Ascending aorta (tissue), 2 donors: Measurements from ENCODE around the gene OR6B2. TPM values are rescaled to one million over a fixed set of nuclear protein-coding genes. Genes with fewer than 3 reads are reported as not detected.
"Not testable (repeated sequence)": the region's sequence is repeated elsewhere in the genome, so short reads cannot be mapped to it uniquely, and the experiment has no call there.

Experiments
- DNase-seq, 2 donors: peaks; one replicate each; pipeline ENCODE4 v3.0.0-alpha.2; 2019; ENCODE audit warnings: low spot score in 2 of 2
- H3K27ac ChIP-seq, 2 donors: fragments of 200-600 bp; sonication (generic); one replicate each; pipeline ENCODE4 v1.5.1; 2016 to 2017; ENCODE audit warnings: mild to moderate bottlenecking in 1 of 2
- H3K27me3 ChIP-seq: fragments of 200-600 bp; sonication (generic); one replicate; pipeline ENCODE4 v1.5.1; 2017
- H3K36me3 ChIP-seq, 2 donors: fragments of 200-600 bp; sonication (generic); one replicate each; pipeline ENCODE4 v1.5.1; 2016
- H3K4me1 ChIP-seq, 2 donors: fragments of 200-600 bp; sonication (generic); one replicate each; pipeline ENCODE4 v1.5.1; 2016 to 2017; ENCODE audit warnings: mild to moderate bottlenecking in 1 of 2
- H3K4me3 ChIP-seq, 2 donors: fragments of 200-600 bp; sonication (generic); one replicate each; pipeline ENCODE4 v1.5.1; 2016 to 2017; ENCODE audit warnings: mild to moderate bottlenecking in 1 of 2
- H3K9me3 ChIP-seq, 2 donors: fragments of 200-600 bp; sonication (generic); one replicate each; pipeline ENCODE4 v1.5.1; 2016
- intact Hi-C: fragments of 100-400 bp; cut with DNase I; formaldehyde crosslinking; loops from one replicate; pipeline ENCODE4 v1.15.1; 2023
- total RNA-seq: library from RNA; depleted of rRNA; stranded (reverse); fragments of >200 nt; gene quantifications from one replicate; pipeline ENCODE4 v1.1.0, GENCODE V29; 2016
- TF ChIP-seq, protein P1 (sequence below), 3 experiments: fragments of 200-600 bp in 2 of 3; fragments of 450-650 bp in 1 of 3; sonication (generic) in 2 of 3; IDR thresholded peaks; one replicate each; pipeline ENCODE4 v1.5.1; 2016 to 2019; ENCODE audit warnings: antibody characterized with exemption in 3 of 3, mild to moderate bottlenecking in 1 of 3, moderate library complexity in 1 of 3

OR6B2 gene
- total RNA-seq, 1 donor from 2014 or later, result not detected

GRCh38 chr2:240048237-240048636, 18.0 kb upstream of the OR6B2 start:
- Histone ChIP-seq H3K4me3 (no peak overlapping the region), H3K27ac (no peak overlapping the region), H3K9me3 (no peaks in the 10 kb centered on the region), H3K36me3 (no peaks in the 10 kb centered on the region), H3K27me3 (no peaks in the 10 kb centered on the region), H3K4me1 (no peaks in the 10 kb centered on the region)
- intact Hi-C loops, result no loop called here
- no peak for DNase-seq
- TF ChIP-seq, protein P1, sequence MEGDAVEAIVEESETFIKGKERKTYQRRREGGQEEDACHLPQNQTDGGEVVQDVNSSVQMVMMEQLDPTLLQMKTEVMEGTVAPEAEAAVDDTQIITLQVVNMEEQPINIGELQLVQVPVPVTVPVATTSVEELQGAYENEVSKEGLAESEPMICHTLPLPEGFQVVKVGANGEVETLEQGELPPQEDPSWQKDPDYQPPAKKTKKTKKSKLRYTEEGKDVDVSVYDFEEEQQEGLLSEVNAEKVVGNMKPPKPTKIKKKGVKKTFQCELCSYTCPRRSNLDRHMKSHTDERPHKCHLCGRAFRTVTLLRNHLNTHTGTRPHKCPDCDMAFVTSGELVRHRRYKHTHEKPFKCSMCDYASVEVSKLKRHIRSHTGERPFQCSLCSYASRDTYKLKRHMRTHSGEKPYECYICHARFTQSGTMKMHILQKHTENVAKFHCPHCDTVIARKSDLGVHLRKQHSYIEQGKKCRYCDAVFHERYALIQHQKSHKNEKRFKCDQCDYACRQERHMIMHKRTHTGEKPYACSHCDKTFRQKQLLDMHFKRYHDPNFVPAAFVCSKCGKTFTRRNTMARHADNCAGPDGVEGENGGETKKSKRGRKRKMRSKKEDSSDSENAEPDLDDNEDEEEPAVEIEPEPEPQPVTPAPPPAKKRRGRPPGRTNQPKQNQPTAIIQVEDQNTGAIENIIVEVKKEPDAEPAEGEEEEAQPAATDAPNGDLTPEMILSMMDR (IDR thresholded peaks at IDR 0.05), result no peak

DNA sequence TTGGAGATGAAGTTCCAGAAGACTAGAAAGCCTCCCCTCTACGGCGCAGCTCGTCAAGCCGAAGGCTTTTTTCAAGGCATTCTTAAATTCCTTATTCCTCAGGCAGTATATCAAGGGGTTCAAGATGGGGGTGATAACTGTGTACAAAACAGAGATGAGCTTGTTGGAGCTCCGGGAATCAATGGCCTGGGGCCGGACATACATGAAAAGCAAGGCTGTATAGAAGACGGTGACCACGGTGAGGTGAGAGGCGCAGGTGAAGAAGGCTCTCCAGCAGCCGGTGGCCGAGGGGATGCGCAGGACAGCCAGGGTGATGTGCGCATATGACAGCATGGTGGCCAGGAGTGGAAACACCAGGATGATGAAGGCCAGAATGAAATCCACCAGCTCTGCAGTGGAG, 14.9 kb upstream of the OR6B2 start:
- Histone ChIP-seq H3K27me3 (no peaks in the 10 kb centered on the region), H3K36me3 (no peaks in the 10 kb centered on the region), H3K27ac (no peak overlapping the region), H3K9me3 (no peaks in the 10 kb centered on the region), H3K4me1 (no peaks in the 10 kb centered on the region), H3K4me3 (no peak overlapping the region)
- no peak for DNase-seq
- intact Hi-C loops, result no loop called here
- TF ChIP-seq, protein P1 (IDR thresholded peaks at IDR 0.05), result no peak

DNA sequence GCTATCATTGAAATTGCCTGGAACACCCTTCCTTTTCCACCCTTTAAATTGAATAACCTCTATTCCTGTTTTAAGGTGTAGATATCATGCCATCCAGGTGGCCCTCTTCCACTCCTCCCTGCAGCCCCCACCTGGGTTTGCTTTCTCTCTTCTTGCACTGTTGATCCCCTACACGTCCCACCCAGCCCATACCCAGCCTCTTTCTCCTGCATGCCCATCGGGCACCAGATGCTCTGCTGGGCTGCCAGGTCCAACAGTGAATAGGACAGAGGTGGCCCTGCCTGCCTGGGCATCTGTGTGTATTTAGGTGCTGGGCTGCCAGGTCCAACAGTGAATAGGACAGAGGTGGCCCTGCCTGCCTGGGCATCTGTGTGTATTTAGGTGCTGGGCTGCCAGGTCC, 13.9 kb upstream of the OR6B2 start:
- H3K4me3 ChIP-seq, DNase-seq, intact Hi-C loops, H3K27me3 ChIP-seq, H3K9me3 ChIP-seq, H3K27ac ChIP-seq, H3K36me3 ChIP-seq, H3K4me1 ChIP-seq: not testable (repeated sequence)

DNA sequence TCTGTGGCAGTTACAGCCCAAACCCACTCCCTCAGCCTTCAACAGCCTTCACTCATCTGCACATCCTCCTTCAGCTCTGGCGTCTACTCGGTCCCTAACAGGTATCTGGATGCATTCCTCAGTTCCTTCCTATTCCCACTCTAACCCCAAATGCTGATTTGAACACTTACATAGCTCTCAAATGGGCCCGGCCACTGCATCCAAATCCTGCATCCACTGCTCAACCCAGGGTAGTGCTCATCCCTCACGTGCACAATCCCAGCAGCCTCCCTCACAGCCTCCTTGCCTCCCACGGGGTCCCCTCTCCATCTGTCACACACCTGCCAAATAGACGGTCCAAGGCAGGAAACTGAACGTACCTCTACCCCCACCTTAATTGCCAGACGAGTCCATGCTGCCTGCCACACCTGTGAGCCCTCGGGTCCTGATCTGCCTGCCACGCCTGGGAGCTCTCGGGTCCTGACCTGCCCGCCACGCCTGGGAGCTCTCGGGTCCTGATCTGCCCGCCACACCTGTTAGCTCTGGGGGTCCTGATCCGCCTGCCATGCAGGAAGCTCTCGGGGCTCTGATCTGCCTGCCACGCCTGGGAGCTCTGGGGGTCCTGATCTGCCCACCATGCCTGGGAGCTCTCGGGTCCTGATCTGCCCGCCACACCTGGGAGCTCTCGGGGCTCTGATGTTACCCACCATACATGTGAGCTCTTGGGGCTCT, 13.2 kb upstream of the OR6B2 start:
- H3K4me3 ChIP-seq, result no peak overlapping the region
- TF ChIP-seq, protein P1 (IDR thresholded peaks at IDR 0.05), result no peak
- no peak overlapping the region for H3K27ac ChIP-seq
- H3K27me3 ChIP-seq, result no peaks in the 10 kb centered on the region
- no peaks in the 10 kb centered on the region for H3K4me1 ChIP-seq
- H3K9me3 ChIP-seq, result no peaks in the 10 kb centered on the region
- H3K36me3 ChIP-seq, result no peaks in the 10 kb centered on the region
- no peak for DNase-seq
- intact Hi-C loops, result no loop called here

DNA sequence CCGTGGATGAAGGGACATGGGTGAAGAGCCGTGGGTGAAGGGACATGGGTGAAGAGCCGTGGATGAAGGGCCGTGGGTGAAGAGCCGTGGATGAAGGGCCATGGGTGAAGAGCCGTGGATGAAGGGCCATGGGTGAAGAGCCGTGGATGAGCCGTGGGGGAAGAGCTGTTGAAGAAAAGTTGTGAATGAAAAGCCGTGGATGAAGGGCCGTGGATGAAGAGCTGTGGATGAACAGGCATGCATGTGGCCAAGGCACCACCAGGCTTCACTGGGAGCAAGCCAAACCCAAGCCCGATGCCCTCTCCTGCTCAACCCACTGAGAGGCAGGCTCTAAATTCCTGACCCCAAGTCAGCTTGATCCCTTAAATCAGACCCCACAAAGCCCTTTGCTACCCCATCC, 12.5 kb upstream of the OR6B2 start:
- no peaks in the 10 kb centered on the region for H3K4me1 ChIP-seq

GRCh38 chr2:240041363-240041762, 11.1 kb upstream of the OR6B2 start:
- no peak for DNase-seq
- Histone ChIP-seq H3K27me3 (no peaks in the 10 kb centered on the region), H3K27ac (no peak overlapping the region), H3K4me1 (no peaks in the 10 kb centered on the region), H3K9me3 (no peaks in the 10 kb centered on the region), H3K36me3 (no peaks in the 10 kb centered on the region), H3K4me3 (no peak overlapping the region)
- TF ChIP-seq, protein P1 (IDR thresholded peaks at IDR 0.05), result no peak
- intact Hi-C loops, result no loop called here

More for the DNA sequence above, 12.5 kb upstream of the OR6B2 start:
- intact Hi-C loops, result no loop called here
- Histone ChIP-seq H3K27ac (no peak overlapping the region), H3K27me3 (no peaks in the 10 kb centered on the region), H3K9me3 (no peaks in the 10 kb centered on the region), H3K4me3 (no peak overlapping the region), H3K36me3 (no peaks in the 10 kb centered on the region)
- TF ChIP-seq, protein P1 (IDR thresholded peaks at IDR 0.05), result no peak
- DNase-seq, result no peak
